Measurements from ENCODE around the gene MKNK2. TPM values are rescaled to one million over a fixed set of nuclear protein-coding genes. Genes with fewer than 3 reads are reported as not detected.
A peak's percentile ranks its signal among the peaks of the same experiment; 100 is the strongest.

MKNK2 gene
- polyA plus RNA-seq, 1 experiment: 31.1 TPM

- H3K27me3 ChIP-seq (ENCODE audit: control insufficient read depth, insufficient read depth, low read length): no peaks in the 10 kb centered on the region
- no peak overlapping the region for H3K27ac ChIP-seq (ENCODE audit: low read depth, low read length)
- DNase-seq (ENCODE audit: low read depth, low spot score): no peak
- H3K9me3 ChIP-seq (ENCODE audit: control insufficient read depth, insufficient read depth, low read length): peaks cover 4% of the 10 kb centered on the region; the same call in 1 of the 2 replicates
- no peak for TF ChIP-seq CTCF (IDR thresholded peaks at IDR 0.05; ENCODE audit: low read depth, low read length)
- ChIA-PET POLR2A (no interaction called here), CTCF (no interaction called here)
- peak overlapping the region; percentile 72 for H3K4me3 ChIP-seq (ENCODE audit: low read depth, low read length)
Measured at GRCh38 chr19:2014731-2015607, 36.1 kb downstream of the MKNK2 start.

DNA sequence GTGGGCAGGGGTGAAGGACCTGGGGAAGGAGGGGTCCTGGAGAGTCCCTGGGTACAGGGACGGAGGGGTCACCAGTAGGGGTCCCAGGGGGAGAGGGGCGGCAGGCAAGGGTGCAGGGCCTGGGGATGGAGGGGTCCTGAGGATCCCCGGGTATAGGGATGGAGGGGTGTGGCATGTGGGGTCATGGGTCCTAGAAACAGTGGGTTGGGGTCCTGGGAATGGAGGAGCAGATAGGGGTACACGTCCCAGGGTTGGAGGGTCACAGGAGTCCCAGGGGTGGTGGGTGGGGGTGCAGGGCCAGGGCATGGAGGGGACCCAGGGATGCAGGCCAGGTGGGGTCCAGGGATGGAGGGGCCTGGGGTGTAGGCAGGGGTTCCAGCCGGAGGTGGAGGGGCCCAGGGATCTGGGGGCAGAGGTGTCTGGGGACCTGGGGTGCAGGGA is 36.9 kb downstream of the MKNK2 start:
- TF ChIP-seq CTCF (IDR thresholded peaks at IDR 0.05; ENCODE audit: low read depth, low read length): no peak
- CTCF ChIA-PET: no interaction called here

GRCh38 chr19:2013683-2013961 is 37.4 kb downstream of the MKNK2 start:
- ChIA-PET POLR2A (interaction anchor here (0.6 kb wide), 1 partner anchor 12 kb away, joined by 7 read pairs; no protein-coding TSS in a partner anchor), CTCF (no interaction called here)
- Histone ChIP-seq H3K27me3 (ENCODE audit: control insufficient read depth, insufficient read depth, low read length) (no peaks in the 10 kb centered on the region), H3K27ac (ENCODE audit: low read depth, low read length) (no peak overlapping the region), H3K4me3 (ENCODE audit: low read depth, low read length) (peak overlapping the region; percentile 13; the same call in 1 of the 2 replicates), H3K9me3 (ENCODE audit: control insufficient read depth, insufficient read depth, low read length) (peaks cover 4% of the 10 kb centered on the region; the same call in 1 of the 2 replicates)
- TF ChIP-seq CTCF (IDR thresholded peaks at IDR 0.05; ENCODE audit: low read depth, low read length): no peak
- DNase-seq (ENCODE audit: low read depth, low spot score): no peak

More for the DNA sequence above, 36.9 kb downstream of the MKNK2 start:
- no peak overlapping the region for H3K27ac ChIP-seq (ENCODE audit: low read depth, low read length)
- H3K4me3 ChIP-seq (ENCODE audit: low read depth, low read length): peak overlapping the region; percentile 72
- POLR2A ChIA-PET: no interaction called here
- no peak for DNase-seq (ENCODE audit: low read depth, low spot score)
- H3K27me3 ChIP-seq (ENCODE audit: control insufficient read depth, insufficient read depth, low read length): no peaks in the 10 kb centered on the region
- H3K9me3 ChIP-seq (ENCODE audit: control insufficient read depth, insufficient read depth, low read length): peaks cover 4% of the 10 kb centered on the region; the same call in 1 of the 2 replicates

GRCh38 chr19:2012941-2013682 is 37.9 kb downstream of the MKNK2 start:
- Histone ChIP-seq H3K27me3 (ENCODE audit: control insufficient read depth, insufficient read depth, low read length) (no peaks in the 10 kb centered on the region), H3K4me3 (ENCODE audit: low read depth, low read length) (peak overlapping the region; percentile 13; the same call in 1 of the 2 replicates), H3K27ac (ENCODE audit: low read depth, low read length) (no peak overlapping the region), H3K9me3 (ENCODE audit: control insufficient read depth, insufficient read depth, low read length) (peaks cover 4% of the 10 kb centered on the region; the same call in 1 of the 2 replicates)
- no peak for DNase-seq (ENCODE audit: low read depth, low spot score)
- CTCF ChIA-PET: no interaction called here
- POLR2A ChIA-PET: interaction anchor here (0.6 kb wide), 2 partner anchors 13 to 61 kb away, joined by 3 to 7 read pairs; no protein-coding TSS in a partner anchor
- no peak for TF ChIP-seq CTCF (IDR thresholded peaks at IDR 0.05; ENCODE audit: low read depth, low read length)

- Histone ChIP-seq H3K27me3 (ENCODE audit: control insufficient read depth, insufficient read depth, low read length) (no peaks in the 10 kb centered on the region), H3K9me3 (ENCODE audit: control insufficient read depth, insufficient read depth, low read length) (peaks cover 4% of the 10 kb centered on the region; the same call in 1 of the 2 replicates), H3K27ac (ENCODE audit: low read depth, low read length) (no peak overlapping the region), H3K4me3 (ENCODE audit: low read depth, low read length) (no peak overlapping the region)
- CTCF ChIA-PET: no interaction called here
- TF ChIP-seq CTCF (IDR thresholded peaks at IDR 0.05; ENCODE audit: low read depth, low read length): no peak
- no peak for DNase-seq (ENCODE audit: low read depth, low spot score)
- POLR2A ChIA-PET: no interaction called here
Measured at GRCh38 chr19:2011169-2011568, 39.9 kb downstream of the MKNK2 start.
